K562 (cell line): ENCODE measurements around the gene RFPL2.
"Not testable (repeated sequence)": the region's sequence is repeated elsewhere in the genome, so short reads cannot be mapped to it uniquely, and the experiment has no call there.

Experiments
- BCLAF1 ChIP-seq, 2 experiments: fragments of 450-650 bp in 1 of 2; IDR thresholded peaks; 2 replicates each; pipeline ENCODE4 v1.6.1; 2011 to 2017; ENCODE audit warnings: low read depth in 2 of 2, antibody characterized with exemption in 1 of 2, borderline replicate concordance in 1 of 2, low read length in 1 of 2, mild to moderate bottlenecking in 1 of 2, mixed read lengths in 1 of 2; ENCODE audit not compliant: control insufficient read depth in 1 of 2
- CTCF ChIP-seq, 3 experiments: IDR thresholded peaks in 2 of 3; conservative IDR thresholded peaks in 1 of 3; 2 replicates each; pipeline ENCODE4 v1.5.1; 2011 to 2012; ENCODE audit warnings: low read length in 3 of 3, mild to moderate bottlenecking in 3 of 3, control low read depth in 2 of 3, improper control_type of control experiment in 1 of 3, inconsistent platforms in 1 of 3, low read depth in 1 of 3, mixed read lengths in 1 of 3, moderate library complexity in 1 of 3; ENCODE audit not compliant: insufficient read depth in 2 of 3
- OTX1 ChIP-seq: fragments of 450-650 bp; formaldehyde crosslinking; IDR thresholded peaks from 2 replicates; pipeline ENCODE4 v1.4.0; 2022; ENCODE audit warnings: mild to moderate bottlenecking
- RBFOX2 ChIP-seq: fragments of 200-400 bp; formaldehyde crosslinking; IDR thresholded peaks from 2 replicates; pipeline ENCODE4 v1.6.1; 2017; ENCODE audit warnings: low read depth, mild to moderate bottlenecking, low read length, moderate library complexity
- SIN3A ChIP-seq, 2 experiments: fragments of 150-350 bp in 1 of 2; IDR thresholded peaks; 2 replicates each; pipeline ENCODE4 v1.6.1; 2011 to 2016; ENCODE audit warnings: borderline replicate concordance in 2 of 2, low read depth in 2 of 2, low read length in 2 of 2, mild to moderate bottlenecking in 2 of 2, moderate library complexity in 2 of 2; ENCODE audit not compliant: control insufficient read depth in 1 of 2
- SOX6 ChIP-seq: fragments of 450-650 bp; IDR thresholded peaks from 2 replicates; pipeline ENCODE4 v1.6.1; 2014; ENCODE audit warnings: mild to moderate bottlenecking
- TEAD4 ChIP-seq, 2 experiments: sonication (generic) in 1 of 2; formaldehyde crosslinking in 1 of 2; IDR thresholded peaks; 2 replicates each; pipeline versions ENCODE4 v1.6.1 to v1.8.0; 2012 to 2022; ENCODE audit warnings: borderline replicate concordance in 1 of 2, inconsistent platforms in 1 of 2, low read length in 1 of 2, mild to moderate bottlenecking in 1 of 2, missing genetic modification reagents in 1 of 2
- THRB ChIP-seq: fragments of 450-650 bp; formaldehyde crosslinking; conservative IDR thresholded peaks from 2 replicates; pipeline ENCODE4 v1.4.0; 2022; ENCODE audit warnings: mild to moderate bottlenecking, missing genetic modification characterization
- ZNF232 ChIP-seq: sonication (generic); formaldehyde crosslinking; IDR thresholded peaks from 2 replicates; pipeline ENCODE4 v1.8.0; 2022; ENCODE audit warnings: mild to moderate bottlenecking, missing genetic modification reagents

GRCh38 chr22:32148372-32148771 lies 56.5 kb downstream of the RFPL2 start:
- TF ChIP-seq ZNF232 (CRISPR knock-in tag); RBFOX2; THRB (CRISPR knock-in tag); TEAD4 (IDR thresholded peaks at IDR 0.05; ENCODE audit: low read length); TEAD4 (CRISPR knock-in tag; IDR thresholded peaks at IDR 0.05; ENCODE audit: borderline replicate concordance); SIN3A (IDR thresholded peaks at IDR 0.05; ENCODE audit: borderline replicate concordance in 2 of 2, control insufficient read depth in 1 of 2, low read depth in 2 of 2, low read length in 2 of 2); BCLAF1 (IDR thresholded peaks at IDR 0.05; ENCODE audit: borderline replicate concordance in 1 of 2, control insufficient read depth in 1 of 2, low read depth in 2 of 2, low read length in 1 of 2); CTCF (IDR thresholded peaks at IDR 0.05 in 2 of 3, conservative IDR thresholded peaks at IDR 0.05 in 1 of 3; ENCODE audit: insufficient read depth in 2 of 3, low read depth in 1 of 3, low read length in 3 of 3); OTX1; SOX6: not testable (repeated sequence)
